LNCAP (cell line): ENCODE results near the gene SDS.

ENCODE experiments used
- TF ChIP-seq, protein P1 (sequence below): fragments of 450-650 bp; IDR thresholded peaks from 2 replicates; pipeline ENCODE4 v1.5.1; 2017; ENCODE audit warnings: mild to moderate bottlenecking

SDS gene

DNA sequence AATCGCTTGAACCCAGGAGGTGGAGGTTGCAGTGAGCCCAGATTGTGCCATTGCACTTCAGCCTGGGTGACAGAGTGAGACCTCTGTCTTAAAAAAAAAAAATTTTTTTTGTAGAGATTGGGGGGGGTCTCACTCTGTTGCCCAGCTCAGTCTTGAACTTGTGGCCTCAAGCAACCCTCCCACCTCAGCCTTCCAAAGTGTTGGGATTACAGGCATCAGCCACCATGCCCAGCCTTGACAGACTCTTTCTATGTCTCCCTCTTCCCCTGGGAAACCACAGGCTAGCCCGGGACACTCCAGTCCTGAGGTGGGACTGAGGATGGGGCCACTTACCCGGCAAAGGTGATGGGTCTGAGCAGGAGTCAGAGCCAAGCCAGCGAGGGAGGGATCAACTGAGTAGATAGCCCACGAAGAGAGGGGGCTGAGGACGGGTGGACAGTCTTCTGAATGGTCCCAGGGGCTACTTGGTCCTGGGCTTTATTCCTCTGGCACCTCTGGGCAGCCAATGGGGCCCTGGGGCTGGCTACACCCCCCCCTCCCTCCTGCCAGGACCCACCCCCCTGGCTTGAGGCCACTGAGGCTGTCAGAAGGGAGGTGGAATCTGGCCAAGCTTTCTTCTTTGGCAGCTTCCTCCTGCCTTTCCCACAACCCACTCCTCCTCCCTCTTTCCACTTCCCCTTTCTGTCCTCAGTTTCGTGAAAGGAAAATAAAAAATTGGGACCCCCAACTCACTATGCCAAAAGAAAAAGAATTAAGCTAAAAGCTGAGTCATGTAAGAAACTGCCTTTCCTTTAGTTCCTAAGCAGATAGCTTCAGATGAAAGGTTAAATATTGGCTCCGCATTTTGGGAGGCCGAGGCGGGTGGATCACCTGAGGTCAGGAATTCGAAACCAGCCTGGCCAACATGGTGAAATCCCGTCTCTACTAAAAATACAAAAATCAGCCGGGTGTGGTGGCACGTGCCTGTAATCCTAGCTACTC, at the start of gene SDS:
SDS (minus strand) TSS at position 453 of the 981 bp plus-strand sequence. CDS start 4,179 bp downstream, outside the sequence.
- TF ChIP-seq, protein P1, sequence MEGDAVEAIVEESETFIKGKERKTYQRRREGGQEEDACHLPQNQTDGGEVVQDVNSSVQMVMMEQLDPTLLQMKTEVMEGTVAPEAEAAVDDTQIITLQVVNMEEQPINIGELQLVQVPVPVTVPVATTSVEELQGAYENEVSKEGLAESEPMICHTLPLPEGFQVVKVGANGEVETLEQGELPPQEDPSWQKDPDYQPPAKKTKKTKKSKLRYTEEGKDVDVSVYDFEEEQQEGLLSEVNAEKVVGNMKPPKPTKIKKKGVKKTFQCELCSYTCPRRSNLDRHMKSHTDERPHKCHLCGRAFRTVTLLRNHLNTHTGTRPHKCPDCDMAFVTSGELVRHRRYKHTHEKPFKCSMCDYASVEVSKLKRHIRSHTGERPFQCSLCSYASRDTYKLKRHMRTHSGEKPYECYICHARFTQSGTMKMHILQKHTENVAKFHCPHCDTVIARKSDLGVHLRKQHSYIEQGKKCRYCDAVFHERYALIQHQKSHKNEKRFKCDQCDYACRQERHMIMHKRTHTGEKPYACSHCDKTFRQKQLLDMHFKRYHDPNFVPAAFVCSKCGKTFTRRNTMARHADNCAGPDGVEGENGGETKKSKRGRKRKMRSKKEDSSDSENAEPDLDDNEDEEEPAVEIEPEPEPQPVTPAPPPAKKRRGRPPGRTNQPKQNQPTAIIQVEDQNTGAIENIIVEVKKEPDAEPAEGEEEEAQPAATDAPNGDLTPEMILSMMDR: no peak

DNA sequence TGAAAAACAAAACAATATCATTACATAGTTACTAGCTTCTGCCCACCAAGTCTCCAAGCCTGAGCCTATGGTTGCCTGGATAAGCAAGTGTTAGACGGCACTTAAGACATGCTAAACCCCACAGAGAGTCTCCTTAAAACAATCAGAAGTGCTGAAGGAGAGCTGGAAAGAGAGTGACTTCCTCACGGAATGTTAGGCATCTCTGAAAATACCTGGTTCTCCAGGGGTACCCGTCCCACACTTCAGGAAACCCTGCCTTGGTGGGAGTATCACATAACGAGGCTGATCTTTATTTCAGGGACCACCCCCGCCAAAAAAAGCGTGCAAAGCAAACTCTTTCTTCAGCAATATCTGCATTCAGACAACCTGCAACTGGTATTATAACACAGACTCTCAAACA, 49.6 kb upstream of the SDS start:
- TF ChIP-seq, protein P1: no peak

DNA sequence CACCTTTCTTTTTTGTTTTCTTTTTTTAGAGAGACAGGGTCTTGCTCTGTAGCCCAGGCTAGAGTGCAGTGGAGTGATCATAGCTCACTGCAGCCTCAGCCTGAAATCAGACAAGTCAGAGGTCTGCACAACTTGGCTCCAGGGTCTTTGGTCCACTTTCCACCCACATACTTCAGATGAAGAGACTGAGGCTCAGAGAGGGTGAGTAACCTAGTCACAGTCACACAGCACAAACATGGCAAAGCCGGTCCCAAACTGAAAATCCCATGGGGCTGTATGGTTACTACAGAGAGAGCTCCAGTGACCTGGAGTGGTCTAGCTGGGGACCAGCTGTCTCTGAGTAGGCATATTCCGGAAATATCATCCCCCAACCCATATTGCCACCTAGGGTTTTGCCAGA, 48.8 kb upstream of the SDS start:
- TF ChIP-seq, protein P1: no peak

- TF ChIP-seq, protein P1: no peak
These were observed 46.2 kb upstream of the SDS start for GRCh38 chr12:113449839-113450238.

DNA sequence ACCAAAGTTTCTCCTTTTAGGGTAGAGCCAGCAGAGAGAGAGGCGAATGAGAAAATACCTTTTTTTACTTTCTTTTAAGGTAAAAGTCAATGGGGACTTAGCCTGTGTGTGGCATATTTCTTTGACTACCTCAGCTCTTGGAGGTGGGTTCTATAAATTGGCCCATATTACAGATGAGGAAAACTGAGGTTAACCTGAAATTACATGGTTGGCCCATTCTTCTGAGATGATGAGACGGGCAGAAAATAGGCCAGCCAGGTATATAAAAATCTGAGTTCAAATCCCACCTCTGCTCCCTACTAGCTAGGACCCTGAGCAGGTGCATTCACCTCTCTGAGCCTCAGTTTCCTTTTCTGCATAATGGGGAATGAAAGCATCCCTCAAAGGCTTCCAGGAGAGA, 45.6 kb upstream of the SDS start:
- TF ChIP-seq, protein P1: no peak

- TF ChIP-seq, protein P1: no peak
These were observed 45.2 kb upstream of the SDS start for GRCh38 chr12:113448873-113449272.

DNA sequence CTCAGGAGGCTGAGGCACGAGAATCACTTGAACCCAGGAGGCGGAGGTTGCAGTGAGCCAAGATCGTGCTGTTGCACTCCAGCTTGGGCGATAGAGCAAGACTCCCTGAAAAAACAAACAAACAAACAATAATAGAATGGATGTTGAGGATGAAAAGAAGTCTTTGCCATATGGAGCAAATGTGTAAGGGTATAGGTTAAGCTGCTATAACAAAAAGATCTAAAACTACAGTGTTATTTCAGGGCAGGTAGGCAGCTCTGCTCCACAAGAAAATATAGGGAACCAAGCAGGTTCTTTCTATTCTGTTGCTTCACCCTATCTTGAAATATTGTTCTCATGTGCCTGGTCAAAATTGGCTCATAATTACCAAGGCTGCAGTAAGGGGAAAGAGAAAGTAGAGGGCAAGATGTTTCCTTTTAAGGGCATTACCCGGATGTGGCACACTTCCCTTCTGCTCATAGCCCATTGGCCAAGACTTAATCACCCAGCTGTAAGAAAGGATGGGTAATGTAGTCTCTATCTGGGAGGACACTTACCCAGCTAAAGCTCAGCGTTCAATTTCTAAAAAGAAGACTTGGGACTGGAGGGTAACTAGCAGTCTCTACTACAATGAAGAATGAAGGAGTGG, 42.0 kb upstream of the SDS start:
- TF ChIP-seq, protein P1: no peak
